Activated gamma-delta T cell (primary cell): Measurements from ENCODE around the gene LRRC27.

Experiments
- DNase-seq: peaks from one replicate; lab custom pipeline; 2025; lab: John Stamatoyannopoulos, UW

Gene LRRC27

GRCh38 chr10:132414402-132415016 lies 82.5 kb downstream of the LRRC27 start:
- no peak for DNase-seq

GRCh38 chr10:132415255-132415654 lies 83.3 kb downstream of the LRRC27 start:
- DNase-seq: no peak

- DNase-seq: no peak
Measured at GRCh38 chr10:132415956-132416355, 84.0 kb downstream of the LRRC27 start.

GRCh38 chr10:132416566-132417256 lies 84.7 kb downstream of the LRRC27 start:
- no peak for DNase-seq

DNA sequence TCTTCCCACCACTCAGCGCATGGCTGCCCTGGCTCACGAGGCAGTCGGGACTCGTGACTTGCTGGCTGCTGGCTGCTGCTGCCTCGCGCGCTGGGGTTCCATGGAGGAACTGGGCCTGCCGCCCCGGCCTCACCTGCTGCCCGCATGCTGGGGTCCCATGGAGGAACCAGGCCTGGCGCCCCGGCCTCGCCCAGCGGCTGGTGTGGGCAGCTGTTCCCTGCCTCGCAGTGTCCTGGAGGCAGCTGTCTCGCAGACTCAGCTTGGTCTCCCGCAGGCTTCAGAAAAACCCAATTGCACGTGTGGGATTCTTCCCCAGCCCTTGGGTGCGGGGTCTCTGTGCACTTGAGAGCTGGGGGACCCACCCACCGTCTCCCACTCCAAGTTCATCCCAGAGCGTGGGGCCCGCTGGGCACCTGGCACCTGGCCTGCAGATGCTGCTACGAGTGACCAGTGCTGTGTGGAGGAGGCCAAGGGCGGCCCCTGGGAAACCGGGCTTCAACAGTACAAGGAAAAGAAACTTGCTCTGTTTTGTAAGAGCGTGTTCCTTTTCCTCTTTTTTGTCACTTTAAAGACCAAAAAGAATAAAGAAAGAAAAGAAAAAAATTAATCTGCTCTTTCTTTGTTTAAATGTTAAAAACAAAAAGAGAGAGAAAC lies 85.4 kb downstream of the LRRC27 start:
- DNase-seq: no peak

DNA sequence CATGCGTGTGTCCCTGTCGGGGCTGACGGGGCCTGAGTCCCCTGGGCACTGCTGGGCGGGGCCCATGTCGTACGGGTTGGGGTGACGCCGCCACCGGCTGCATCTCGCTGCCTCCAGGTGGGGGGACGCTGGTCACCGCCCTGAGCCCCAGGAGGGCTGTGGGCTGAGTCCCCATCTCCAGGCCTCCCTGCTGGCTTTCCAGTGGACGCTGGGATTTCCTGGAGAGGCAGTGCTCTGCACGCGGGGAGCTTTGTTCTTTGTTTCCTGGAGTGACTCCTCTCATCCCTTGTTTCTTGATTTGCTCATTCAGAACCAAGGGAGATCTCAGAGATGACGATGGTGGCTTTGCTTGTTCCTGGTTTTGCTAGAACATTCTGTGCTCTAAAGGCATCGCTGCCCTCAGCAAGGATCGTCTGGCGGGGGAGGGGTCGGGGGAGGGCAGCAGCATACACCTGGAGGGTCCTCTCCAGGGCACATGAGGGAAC lies 86.0 kb downstream of the LRRC27 start:
- DNase-seq: no peak

GRCh38 chr10:132418527-132419416 lies 86.8 kb downstream of the LRRC27 start:
- DNase-seq: no peak

- no peak for DNase-seq
Measured at GRCh38 chr10:132419538-132420468, 87.8 kb downstream of the LRRC27 start.

GRCh38 chr10:132420469-132420980 lies 88.5 kb downstream of the LRRC27 start:
- DNase-seq: no peak

DNA sequence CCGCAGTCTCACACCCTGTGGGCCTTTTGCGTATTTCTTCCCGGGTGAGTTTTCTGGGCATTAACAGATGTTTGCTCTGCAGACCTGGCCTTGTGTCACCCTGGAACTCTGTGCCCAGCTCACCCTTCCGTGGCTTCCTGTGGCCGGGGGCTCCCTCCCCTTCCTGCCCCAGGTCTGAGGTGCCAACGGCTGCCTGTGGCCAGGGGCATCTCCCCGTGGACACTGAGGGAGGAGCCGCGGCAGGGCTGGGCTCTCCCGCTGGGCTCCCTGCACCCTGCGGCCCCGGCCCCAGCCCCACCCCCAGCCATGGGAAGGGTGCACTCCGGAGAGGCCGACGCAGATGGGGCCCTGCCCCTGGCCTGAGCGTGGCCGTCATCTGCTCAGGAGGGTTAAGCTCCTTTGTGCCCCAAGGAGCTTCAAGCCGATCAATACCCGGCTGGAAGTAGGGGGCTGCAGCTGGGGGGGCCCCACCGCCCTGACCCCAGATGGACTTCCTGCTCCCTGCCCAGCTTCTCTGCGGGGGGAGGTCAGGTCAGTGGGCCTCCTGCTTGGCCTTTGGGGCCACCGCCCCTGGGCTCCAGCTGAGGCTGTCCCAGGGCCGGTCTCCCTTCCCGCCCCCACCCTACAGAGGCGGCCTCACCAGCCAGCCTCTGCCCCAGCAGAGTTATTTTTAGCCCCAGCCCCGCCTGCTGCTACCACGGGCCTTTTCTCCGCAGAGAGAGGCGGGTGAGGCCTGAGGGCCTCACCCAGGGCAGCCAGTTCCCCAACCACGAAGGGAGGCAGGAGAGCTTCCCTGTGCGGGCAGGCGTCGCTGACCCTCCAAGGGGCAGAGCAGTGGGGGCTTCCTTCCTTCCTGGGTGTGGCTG lies 89.2 kb downstream of the LRRC27 start:
- no peak for DNase-seq

DNA sequence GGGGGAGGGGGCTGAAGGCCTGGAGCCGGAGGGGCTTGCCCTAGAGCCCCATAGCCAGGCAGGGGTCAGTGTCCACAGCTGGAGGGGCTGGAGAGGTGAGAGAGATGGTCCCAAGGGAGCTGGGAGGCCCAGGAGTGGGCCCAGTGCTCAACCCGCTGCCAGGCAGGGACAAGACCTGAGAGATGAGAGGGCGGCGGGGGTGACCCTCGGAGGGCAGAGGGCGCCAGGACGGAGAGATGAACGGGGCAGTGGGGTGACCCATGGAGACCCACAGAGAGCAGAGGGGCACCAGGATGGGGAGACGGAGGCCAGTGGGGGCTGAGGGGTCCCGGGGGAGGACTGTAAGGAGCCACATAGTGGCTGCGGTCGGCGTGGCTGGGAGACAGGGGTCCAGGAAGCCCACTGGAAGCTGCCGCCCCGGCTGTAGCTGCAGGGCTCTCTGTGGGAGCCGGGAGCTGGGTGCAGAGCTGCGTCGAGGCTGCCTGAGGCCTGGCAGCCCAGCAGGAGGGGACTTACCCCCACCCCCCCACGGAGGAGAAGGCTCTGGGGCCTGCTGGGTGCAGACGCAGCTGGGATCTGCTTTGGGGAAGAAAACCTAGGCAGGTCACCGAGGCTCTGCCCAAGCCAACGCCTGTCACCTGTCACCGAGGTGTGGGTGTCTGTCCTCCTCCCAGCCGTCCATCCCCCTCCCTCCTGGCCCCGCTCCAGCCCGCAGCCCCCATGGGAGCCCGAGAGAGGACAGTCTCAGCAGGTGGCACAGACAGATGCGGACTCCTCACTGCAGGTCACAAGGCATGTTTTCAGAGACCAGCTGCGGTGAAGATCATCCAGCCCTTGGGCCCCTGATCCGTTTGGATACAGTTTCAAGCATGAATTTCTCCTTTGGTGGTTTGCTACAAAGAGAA lies 90.1 kb downstream of the LRRC27 start:
- DNase-seq: no peak

DNA sequence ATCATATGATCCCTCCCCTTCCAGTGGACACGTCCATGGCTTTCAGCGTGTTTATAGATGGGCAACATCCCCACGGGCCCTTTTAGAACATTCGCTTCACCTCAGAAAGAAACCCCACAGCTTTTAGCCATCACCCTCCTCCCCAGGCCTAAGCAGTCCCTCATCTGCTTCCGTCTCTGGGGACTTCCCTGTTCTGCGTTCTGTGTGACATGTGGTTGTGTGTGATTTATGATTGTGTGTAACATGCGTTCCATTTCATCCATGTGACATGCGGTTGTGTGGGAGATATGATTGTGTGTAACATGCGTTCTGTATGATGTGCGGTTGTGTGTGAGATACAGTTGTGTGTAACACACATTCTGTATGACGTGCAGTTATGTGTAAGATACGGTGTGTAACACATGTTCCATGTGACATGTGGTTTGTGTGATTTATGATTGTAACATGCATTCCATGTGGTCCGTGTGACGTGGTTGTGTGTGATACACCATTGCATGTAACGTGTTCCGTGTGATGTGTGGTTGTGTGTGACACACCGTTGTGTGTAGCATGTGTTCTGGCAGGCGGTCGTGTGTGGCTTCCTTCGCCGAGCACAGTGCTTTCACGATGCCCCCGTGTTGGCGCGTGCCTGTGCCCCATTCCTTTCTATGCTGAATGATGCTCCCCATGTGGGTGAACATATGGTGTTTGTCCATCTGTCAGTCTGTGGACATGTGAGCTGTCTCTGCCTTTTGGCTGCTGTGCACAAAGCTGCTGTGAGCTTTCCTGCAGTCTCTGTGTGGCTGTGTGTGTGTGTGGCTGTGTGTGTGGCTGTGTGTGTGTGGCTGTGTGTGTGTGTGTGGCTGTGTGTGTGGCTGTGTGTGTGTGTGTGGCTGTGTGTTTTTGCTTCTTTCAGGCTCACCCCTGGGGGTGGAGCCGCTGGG lies 91.2 kb downstream of the LRRC27 start:
- no peak for DNase-seq

GRCh38 chr10:132423966-132424861 lies 92.2 kb downstream of the LRRC27 start:
- DNase-seq: no peak

- DNase-seq: no peak
Measured at GRCh38 chr10:132425029-132425756, 93.2 kb downstream of the LRRC27 start.

DNA sequence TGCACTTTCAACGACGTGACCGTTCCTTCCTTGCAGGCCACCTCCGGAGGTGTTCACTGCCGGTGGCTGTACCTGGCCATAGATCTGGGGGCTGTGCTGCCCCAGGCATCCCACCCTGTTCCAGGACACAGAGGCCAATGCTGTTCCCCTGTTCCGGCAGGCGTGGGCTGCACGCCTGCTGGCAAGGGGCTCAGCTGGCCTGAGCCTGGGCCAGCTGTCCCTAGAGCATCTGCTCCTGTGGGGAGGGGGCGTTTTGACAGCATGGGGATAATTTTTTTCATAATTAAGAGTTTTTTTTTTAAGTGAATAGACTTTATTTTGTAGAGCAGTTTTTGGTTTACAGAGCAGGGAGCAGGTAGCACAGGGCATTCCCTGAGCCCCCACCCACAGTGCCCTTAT lies 93.8 kb downstream of the LRRC27 start:
- DNase-seq: no peak
